Activated CD8-positive, alpha-beta memory T cell treated with anti-CD3 and anti-CD28 coated beads for 1 hour (primary cell): ENCODE measurements around the gene SPATA33.

Experiments used
- DNase-seq, 2 donors: peaks; one replicate each; pipeline ENCODE4 v3.0.0-alpha.2; 2020; ENCODE audit warnings: low read depth in 1 of 2; ENCODE audit errors: extremely low read depth in 1 of 2

SPATA33 gene

GRCh38 chr16:89706518-89707260, 49.1 kb downstream of the SPATA33 start:
- no peak for DNase-seq

- DNase-seq, result no peak
Observed at GRCh38 chr16:89707695-89708094, 50.1 kb downstream of the SPATA33 start.

DNA sequence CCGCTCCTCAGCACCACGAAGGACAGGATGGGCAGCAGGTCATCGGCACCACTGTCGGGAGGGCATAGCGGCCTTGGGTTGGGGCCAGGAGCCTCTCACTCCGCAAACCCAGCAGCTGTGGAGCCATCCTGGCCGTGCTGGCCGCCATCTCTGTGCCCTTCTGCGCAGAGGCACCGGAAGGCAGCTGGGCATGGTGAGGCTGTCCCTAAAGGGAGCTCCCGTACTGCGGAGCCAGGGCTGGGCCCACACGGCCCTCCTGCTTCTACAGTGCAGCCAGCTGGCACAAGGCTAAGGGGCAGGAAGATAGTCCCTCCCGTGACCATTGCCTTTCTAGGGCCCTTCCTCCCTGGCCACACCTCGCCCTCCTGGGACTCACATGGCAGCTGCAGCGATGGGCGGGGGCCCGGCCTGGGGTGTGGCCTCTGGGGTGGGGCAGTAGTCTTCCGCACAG, 50.9 kb downstream of the SPATA33 start:
- no peak for DNase-seq

GRCh38 chr16:89709166-89709565, 51.5 kb downstream of the SPATA33 start:
- DNase-seq, result no peak

- no peak for DNase-seq
Observed at GRCh38 chr16:89709716-89710432, 52.2 kb downstream of the SPATA33 start.

DNA sequence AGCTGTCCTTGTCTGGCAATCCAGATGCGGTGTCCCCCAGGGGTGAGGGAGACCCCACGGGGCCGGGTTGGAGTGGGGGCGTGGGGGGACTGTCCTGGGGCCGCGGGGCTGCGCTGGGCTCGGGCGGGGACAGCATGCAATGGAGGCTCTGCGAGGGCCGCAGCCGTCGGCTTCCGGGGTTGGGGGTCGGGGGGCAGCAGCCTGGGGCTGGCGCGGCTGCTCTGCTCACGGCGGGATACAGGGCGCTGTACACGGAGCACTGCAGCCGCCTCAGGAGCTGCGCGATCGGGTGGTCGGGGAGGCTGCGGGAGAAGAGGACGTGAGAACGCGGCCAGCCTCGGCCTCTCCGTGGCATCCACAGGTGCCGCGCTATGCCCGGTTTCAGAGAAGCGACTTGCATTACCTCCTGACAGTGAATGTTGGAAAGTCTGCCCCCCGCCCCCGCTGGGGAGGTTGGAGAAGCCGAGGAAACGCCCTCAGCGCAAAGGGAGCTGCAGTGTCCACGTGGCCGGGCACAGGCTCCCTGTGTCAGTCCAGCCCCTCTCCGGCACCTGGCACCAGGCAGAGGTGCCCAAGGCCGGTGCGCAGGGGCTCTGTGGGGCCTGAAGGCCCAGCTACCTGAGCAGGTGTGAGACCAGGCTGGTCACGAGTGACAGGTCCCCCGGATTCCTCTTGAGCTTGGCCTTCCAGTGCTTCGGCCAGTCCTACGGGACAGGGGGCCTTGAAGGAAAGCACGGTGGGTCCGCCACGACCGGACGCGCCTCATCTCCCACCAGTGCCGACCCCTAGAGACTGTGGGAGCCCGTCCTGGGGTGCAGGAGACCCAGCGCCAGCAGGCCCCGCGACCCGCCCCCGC, 53.3 kb downstream of the SPATA33 start:
- DNase-seq, result no peak

DNA sequence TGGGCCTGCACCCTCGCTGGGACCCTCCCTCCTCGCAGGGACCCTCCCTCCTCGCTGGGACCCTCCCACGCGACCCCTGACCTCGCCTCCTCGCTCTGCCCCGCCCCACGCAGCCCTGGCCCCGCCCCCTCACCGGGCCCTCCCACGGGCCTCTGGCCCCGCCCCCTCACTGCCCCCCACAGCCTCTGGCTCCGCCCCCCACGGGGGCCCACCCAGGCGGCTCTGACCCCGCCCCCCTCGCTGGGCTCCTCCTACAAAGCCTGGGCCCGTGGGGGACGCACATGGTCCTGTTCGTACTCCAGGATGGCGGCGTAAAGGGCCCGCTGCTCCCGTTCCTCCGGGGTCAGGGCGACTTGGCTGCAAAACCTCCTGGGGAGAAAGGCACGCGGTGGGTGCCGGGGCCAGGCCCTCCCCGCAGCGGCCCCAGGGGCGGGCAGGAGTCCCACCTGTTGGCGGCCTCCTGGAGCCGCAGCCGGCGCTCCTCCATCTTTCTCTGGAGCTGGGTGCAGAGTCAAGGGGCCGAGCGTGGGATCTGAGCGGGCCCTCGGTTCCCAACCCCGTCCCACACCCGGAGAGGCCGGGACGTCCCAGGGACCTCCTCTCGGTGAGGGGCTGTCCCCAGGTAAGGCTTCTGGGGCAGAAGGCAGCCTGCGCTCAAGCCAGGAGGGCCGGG, 54.1 kb downstream of the SPATA33 start:
- DNase-seq, result peak; percentile 50 to 61

GRCh38 chr16:89712274-89712781, 54.7 kb downstream of the SPATA33 start:
- no peak for DNase-seq

DNA sequence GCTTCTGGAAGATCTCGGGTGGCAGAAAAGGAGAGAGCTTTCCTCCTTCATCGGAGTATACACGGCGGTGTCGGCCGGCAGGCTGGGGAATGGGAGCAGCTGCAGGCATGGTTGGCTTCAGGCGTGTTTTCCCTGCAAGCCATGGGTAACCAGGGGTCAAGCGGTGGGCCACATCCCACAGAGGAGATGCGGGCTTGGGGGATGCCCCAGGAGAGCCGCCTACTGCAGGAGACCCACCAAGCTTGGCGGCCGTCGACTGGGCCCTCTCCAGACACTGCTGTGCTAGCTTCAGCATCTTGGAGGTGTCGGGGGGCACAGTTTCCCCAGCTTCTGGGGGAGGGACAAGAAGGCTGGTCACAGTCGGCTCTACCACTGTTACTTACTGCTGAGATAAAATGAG, 58.9 kb downstream of the SPATA33 start:
- no peak for DNase-seq

DNA sequence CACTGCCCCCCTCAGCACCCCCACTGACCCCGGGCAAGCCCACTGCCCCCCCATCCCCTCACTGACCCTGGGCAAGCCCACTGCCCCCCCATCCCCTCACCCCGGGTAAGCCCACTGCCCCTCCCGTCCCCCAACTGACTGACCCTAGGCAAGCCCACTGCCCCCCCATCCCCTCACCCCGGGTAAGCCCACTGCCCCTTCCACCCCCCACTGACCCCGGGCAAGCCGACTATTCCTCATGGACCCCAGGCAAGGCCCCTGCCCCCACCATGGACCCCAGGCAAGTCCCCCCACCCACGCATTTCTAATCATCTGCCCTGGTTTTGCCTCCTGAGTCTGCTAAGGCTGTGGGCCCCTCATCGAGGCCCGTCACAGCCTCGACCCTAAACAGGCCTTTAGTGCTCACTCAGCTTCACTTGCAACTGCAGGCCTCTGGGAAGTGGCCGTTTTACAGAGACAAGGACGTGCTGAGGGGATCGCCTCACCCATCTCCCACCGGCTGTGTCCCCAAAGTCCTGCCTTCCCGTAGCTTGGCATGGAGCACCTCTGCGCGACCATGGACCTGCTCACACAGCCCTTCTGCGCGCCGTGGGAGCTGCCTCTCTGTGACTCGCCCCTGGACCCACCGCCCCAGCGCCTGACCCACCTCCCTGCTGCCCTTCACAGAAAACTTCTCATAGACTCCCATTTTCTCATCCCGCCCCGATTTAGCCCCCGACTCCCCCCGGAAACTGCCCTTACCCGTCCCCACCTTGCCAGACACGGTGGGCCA, 59.5 kb downstream of the SPATA33 start:
- no peak for DNase-seq

- no peak for DNase-seq
Observed at GRCh38 chr16:89717688-89718505, 60.3 kb downstream of the SPATA33 start.
